HL-60 (cell line): ENCODE measurements around the gene CCDC182.

Experiments
- CTCF ChIP-seq: IDR thresholded peaks from one replicate; pipeline ENCODE4 v1.5.1; 2011; ENCODE audit warnings: low read length, control low read depth, inconsistent platforms; ENCODE audit not compliant: insufficient read depth
- POLR2AphosphoS5 ChIP-seq: IDR thresholded peaks from 2 replicates; pipeline ENCODE4 v1.6.1; 2012; ENCODE audit warnings: low read depth

- no peak for TF ChIP-seq POLR2AphosphoS5
- no peak for TF ChIP-seq CTCF
Observed at GRCh38 chr17:57699751-57700219, 45.3 kb downstream of the CCDC182 start.
